Measurements from ENCODE around the gene RNF157. TPM values are rescaled to one million over a fixed set of nuclear protein-coding genes. Genes with fewer than 3 reads are reported as not detected.

Gene RNF157
- total RNA-seq, 1 experiment from 2014 or later = 11.2 TPM

DNA sequence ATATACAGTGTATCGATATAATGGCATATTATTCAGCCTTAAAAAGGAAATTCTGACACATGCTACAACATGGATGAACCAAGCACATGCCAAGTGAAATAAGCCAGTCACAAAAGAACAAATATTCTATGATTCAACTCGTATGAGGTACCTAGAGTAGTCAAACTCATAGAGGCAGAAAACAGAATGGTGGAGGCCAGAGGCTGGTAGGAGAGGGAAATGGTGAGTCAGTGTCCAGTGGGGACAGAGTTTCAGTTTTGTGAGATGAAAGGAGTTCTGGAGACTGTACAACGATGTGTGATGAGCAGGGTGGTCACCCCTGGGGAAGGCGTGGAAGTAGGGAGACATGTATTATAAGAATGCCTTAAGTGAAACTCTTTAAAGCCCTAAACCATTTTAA is 39.9 kb downstream of the RNF157 start:
- no peaks in the 10 kb centered on the region for H3K36me3 Mint-ChIP-seq
- POLR2A ChIA-PET = no interaction called here
- no peak for TF ChIP-seq KAT7 (CRISPR knock-in tag; IDR thresholded peaks at IDR 0.05; ENCODE audit: borderline replicate concordance)
- TF ChIP-seq NFE2L1 (CRISPR knock-in tag; IDR thresholded peaks at IDR 0.05) = no peak
- TF ChIP-seq, protein P1, sequence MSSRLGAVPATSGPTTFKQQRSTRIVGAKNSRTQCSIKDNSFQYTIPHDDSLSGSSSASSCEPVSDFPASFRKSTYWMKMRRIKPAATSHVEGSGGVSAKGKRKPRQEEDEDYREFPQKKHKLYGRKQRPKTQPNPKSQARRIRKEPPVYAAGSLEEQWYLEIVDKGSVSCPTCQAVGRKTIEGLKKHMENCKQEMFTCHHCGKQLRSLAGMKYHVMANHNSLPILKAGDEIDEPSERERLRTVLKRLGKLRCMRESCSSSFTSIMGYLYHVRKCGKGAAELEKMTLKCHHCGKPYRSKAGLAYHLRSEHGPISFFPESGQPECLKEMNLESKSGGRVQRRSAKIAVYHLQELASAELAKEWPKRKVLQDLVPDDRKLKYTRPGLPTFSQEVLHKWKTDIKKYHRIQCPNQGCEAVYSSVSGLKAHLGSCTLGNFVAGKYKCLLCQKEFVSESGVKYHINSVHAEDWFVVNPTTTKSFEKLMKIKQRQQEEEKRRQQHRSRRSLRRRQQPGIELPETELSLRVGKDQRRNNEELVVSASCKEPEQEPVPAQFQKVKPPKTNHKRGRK (CRISPR knock-in tag; IDR thresholded peaks at IDR 0.05; ENCODE audit: borderline replicate concordance) = no peak
- no peaks in the 10 kb centered on the region for H3K27me3 Mint-ChIP-seq (ENCODE audit: low read depth)
- ATAC-seq (no peak), DNase-seq (ENCODE audit: low spot score) (no peak)
- no peak overlapping the region for H3K27ac Mint-ChIP-seq
- no peak overlapping the region for H3K4me3 Mint-ChIP-seq
- no peaks in the 10 kb centered on the region for H3K4me1 Mint-ChIP-seq
- H3K9me3 Mint-ChIP-seq = no peaks in the 10 kb centered on the region
- CTCF ChIA-PET = no interaction called here

DNA sequence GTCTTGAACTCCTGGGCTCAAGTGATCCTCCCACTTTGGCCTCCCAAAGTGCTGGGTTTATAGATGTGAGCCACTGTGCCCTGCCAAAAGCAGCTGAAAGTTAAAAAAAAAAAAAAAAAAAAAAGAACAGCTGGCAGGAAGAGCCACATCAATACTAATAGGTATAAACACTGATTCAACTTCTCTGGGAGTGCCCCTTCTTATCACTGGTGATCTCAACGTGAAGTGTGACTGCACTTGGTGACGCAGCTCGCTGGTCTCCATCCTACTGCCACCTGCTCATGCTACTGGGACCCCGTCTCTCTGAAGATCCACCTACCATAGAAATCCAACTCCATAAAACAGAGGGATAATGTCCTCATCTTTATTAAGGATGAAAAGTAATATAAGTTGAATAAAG is 40.8 kb downstream of the RNF157 start:
- ATAC-seq = no peak
- Mint-ChIP-seq H3K4me3 (no peak overlapping the region), H3K36me3 (no peaks in the 10 kb centered on the region), H3K9me3 (no peaks in the 10 kb centered on the region), H3K27ac (no peak overlapping the region), H3K4me1 (no peaks in the 10 kb centered on the region), H3K27me3 (ENCODE audit: low read depth) (no peaks in the 10 kb centered on the region)
- TF ChIP-seq CBFB (CRISPR knock-in tag; IDR thresholded peaks at IDR 0.05; ENCODE audit: low read depth) = no peak
- no peak for TF ChIP-seq HMGA2 (CRISPR knock-in tag; IDR thresholded peaks at IDR 0.05)
- no peak for TF ChIP-seq ZNF671 (CRISPR knock-in tag; IDR thresholded peaks at IDR 0.05)
- TF ChIP-seq, protein P2, sequence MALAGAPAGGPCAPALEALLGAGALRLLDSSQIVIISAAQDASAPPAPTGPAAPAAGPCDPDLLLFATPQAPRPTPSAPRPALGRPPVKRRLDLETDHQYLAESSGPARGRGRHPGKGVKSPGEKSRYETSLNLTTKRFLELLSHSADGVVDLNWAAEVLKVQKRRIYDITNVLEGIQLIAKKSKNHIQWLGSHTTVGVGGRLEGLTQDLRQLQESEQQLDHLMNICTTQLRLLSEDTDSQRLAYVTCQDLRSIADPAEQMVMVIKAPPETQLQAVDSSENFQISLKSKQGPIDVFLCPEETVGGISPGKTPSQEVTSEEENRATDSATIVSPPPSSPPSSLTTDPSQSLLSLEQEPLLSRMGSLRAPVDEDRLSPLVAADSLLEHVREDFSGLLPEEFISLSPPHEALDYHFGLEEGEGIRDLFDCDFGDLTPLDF (CRISPR knock-in tag; IDR thresholded peaks at IDR 0.05) = no peak
- TF ChIP-seq, protein P3, sequence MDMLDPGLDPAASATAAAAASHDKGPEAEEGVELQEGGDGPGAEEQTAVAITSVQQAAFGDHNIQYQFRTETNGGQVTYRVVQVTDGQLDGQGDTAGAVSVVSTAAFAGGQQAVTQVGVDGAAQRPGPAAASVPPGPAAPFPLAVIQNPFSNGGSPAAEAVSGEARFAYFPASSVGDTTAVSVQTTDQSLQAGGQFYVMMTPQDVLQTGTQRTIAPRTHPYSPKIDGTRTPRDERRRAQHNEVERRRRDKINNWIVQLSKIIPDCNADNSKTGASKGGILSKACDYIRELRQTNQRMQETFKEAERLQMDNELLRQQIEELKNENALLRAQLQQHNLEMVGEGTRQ (CRISPR knock-in tag; IDR thresholded peaks at IDR 0.05) = no peak
- TF ChIP-seq, protein P4, sequence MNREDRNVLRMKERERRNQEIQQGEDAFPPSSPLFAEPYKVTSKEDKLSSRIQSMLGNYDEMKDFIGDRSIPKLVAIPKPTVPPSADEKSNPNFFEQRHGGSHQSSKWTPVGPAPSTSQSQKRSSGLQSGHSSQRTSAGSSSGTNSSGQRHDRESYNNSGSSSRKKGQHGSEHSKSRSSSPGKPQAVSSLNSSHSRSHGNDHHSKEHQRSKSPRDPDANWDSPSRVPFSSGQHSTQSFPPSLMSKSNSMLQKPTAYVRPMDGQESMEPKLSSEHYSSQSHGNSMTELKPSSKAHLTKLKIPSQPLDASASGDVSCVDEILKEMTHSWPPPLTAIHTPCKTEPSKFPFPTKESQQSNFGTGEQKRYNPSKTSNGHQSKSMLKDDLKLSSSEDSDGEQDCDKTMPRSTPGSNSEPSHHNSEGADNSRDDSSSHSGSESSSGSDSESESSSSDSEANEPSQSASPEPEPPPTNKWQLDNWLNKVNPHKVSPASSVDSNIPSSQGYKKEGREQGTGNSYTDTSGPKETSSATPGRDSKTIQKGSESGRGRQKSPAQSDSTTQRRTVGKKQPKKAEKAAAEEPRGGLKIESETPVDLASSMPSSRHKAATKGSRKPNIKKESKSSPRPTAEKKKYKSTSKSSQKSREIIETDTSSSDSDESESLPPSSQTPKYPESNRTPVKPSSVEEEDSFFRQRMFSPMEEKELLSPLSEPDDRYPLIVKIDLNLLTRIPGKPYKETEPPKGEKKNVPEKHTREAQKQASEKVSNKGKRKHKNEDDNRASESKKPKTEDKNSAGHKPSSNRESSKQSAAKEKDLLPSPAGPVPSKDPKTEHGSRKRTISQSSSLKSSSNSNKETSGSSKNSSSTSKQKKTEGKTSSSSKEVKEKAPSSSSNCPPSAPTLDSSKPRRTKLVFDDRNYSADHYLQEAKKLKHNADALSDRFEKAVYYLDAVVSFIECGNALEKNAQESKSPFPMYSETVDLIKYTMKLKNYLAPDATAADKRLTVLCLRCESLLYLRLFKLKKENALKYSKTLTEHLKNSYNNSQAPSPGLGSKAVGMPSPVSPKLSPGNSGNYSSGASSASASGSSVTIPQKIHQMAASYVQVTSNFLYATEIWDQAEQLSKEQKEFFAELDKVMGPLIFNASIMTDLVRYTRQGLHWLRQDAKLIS (CRISPR knock-in tag; IDR thresholded peaks at IDR 0.05; ENCODE audit: borderline replicate concordance) = no peak
- no peak for TF ChIP-seq SMAD4 (CRISPR knock-in tag; IDR thresholded peaks at IDR 0.05)
- no peak for TF ChIP-seq IRF2 (CRISPR knock-in tag; IDR thresholded peaks at IDR 0.05; ENCODE audit: borderline replicate concordance, low read depth)
- TF ChIP-seq, protein P5, sequence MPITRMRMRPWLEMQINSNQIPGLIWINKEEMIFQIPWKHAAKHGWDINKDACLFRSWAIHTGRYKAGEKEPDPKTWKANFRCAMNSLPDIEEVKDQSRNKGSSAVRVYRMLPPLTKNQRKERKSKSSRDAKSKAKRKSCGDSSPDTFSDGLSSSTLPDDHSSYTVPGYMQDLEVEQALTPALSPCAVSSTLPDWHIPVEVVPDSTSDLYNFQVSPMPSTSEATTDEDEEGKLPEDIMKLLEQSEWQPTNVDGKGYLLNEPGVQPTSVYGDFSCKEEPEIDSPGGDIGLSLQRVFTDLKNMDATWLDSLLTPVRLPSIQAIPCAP (CRISPR knock-in tag; IDR thresholded peaks at IDR 0.05) = no peak
- no peak for TF ChIP-seq ETV6 (CRISPR knock-in tag; IDR thresholded peaks at IDR 0.05)
- TF ChIP-seq, protein P6, sequence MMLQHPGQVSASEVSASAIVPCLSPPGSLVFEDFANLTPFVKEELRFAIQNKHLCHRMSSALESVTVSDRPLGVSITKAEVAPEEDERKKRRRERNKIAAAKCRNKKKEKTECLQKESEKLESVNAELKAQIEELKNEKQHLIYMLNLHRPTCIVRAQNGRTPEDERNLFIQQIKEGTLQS (CRISPR knock-in tag; conservative IDR thresholded peaks at IDR 0.05) = no peak
- TF ChIP-seq, protein P7, sequence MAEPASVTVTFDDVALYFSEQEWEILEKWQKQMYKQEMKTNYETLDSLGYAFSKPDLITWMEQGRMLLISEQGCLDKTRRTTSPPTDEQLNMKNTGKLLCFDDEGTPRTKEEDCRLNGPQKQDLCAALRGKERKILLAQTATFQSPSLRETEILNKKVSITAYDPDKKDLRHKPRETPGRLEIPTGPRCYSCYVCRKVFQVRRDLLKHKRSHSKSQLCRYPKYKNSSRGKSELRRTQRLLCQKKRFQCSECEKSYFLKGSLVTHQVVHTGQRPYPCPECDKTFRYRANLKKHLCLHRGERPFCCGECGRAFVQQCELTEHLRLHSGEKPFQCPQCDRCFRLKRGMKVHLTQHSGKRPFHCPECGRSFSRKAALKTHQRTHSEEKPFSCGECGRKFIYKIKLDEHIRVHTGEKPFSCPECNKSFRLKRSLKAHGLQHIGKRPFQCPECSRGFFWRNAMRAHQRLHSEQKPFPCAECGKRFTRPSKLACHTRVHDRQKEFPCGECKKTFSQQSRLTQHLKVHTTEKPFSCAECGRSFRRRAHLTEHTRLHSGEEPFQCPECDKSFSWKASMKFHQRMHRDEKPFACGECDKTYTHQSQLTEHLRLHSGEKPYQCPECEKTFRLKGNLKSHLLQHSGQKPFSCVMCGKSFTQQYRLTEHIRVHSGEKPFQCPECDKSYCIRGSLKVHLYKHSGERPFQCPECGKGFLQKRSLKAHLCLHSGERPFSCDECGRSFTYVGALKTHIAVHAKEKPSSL (CRISPR knock-in tag; conservative IDR thresholded peaks at IDR 0.05) = no peak
- no peak for TF ChIP-seq ESRRA (CRISPR knock-in tag; IDR thresholded peaks at IDR 0.05; ENCODE audit: borderline replicate concordance)
- TF ChIP-seq, protein P8, sequence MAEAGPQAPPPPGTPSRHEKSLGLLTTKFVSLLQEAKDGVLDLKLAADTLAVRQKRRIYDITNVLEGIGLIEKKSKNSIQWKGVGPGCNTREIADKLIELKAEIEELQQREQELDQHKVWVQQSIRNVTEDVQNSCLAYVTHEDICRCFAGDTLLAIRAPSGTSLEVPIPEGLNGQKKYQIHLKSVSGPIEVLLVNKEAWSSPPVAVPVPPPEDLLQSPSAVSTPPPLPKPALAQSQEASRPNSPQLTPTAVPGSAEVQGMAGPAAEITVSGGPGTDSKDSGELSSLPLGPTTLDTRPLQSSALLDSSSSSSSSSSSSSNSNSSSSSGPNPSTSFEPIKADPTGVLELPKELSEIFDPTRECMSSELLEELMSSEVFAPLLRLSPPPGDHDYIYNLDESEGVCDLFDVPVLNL (CRISPR knock-in tag; IDR thresholded peaks at IDR 0.05; ENCODE audit: borderline replicate concordance, low read depth) = no peak
- TF ChIP-seq, protein P9, sequence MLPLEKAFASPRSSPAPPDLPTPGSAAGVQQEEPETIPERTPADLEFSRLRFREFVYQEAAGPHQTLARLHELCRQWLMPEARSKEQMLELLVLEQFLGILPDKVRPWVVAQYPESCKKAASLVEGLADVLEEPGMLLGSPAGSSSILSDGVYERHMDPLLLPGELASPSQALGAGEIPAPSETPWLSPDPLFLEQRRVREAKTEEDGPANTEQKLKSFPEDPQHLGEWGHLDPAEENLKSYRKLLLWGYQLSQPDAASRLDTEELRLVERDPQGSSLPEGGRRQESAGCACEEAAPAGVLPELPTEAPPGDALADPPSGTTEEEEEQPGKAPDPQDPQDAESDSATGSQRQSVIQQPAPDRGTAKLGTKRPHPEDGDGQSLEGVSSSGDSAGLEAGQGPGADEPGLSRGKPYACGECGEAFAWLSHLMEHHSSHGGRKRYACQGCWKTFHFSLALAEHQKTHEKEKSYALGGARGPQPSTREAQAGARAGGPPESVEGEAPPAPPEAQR (CRISPR knock-in tag; IDR thresholded peaks at IDR 0.05) = no peak
- TF ChIP-seq PRRX2 (CRISPR knock-in tag; IDR thresholded peaks at IDR 0.05) = no peak
- CTCF ChIA-PET = interaction anchor here (0.6 to 1.5 kb wide), 3 partner anchors 18 to 80 kb away, joined by 3 to 8 read pairs (median 6); no protein-coding TSS in a partner anchor
- POLR2A ChIA-PET = interaction anchor here (0.6 kb wide), 1 partner anchor 102 kb away, joined by 8 read pairs; no protein-coding TSS in a partner anchor
- no peak for DNase-seq (ENCODE audit: low spot score)
